ENCODE data around the gene CEMIP. TPM values are rescaled to one million over a fixed set of nuclear protein-coding genes. Genes with fewer than 3 reads are reported as not detected.

The CEMIP gene
- total and polyA plus RNA-seq, 2 of the 8 experiments (the other 6 are each of a cell fraction or from before 2014, with no cell fraction given): 0.11 to 0.60 TPM

DNA sequence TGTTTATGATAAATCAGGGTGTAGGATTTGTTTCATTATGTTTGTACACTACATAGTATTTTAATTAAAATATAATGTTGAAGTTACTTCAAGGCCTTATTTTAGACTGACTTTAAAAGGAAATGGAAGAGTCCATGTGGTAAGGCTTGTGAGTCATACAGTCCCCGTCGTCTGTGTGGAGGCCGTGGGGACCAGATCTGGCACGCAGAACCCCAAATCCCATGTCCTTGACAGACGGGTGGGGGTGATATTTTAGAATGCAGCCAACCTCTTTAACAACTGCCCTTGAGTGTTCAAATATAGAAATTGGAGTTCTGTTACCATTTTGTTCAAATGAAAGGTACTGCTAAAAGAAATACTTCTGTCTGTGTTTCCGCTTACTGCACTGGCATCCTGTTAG, 48.2 kb upstream of the CEMIP start:
- FAIRE-seq (no peak), DNase-seq (ENCODE audit: low read depth in 1 of 2, low spot score in 2 of 2) (no peak)
- POLR2A ChIA-PET (ENCODE audit: partially characterized antibody): no interaction called here
- Histone ChIP-seq H3K4me1 (replicated peaks in 1 of 4; ENCODE audit: control insufficient read depth in 3 of 4, insufficient read depth in 4 of 4, low read length in 3 of 4) (peaks cover 0 to 6% (median 0%) of the 10 kb centered on the region in 4 experiments; a peak in 2 of 7 replicates), H2BK20ac (ENCODE audit: low read length) (no peak overlapping the region), H2BK15ac (ENCODE audit: low read length) (no peak overlapping the region), H3K4ac (replicated peaks; ENCODE audit: insufficient read length, low read depth, low read length) (no peak overlapping the region), H3K9ac (replicated peaks in 1 of 4; ENCODE audit: extremely low read depth in 1 of 4, low read depth in 3 of 4, low read length in 3 of 4) (no peak overlapping the region), H4K8ac (ENCODE audit: extremely low read depth, insufficient read depth, low read length) (no peak overlapping the region), H3K79me2 (ENCODE audit: control insufficient read depth in 1 of 2, insufficient read depth in 2 of 2, low read length in 2 of 2) (peaks cover 0 to 19% of the 10 kb centered on the region in 2 experiments; a peak in 2 of 4 replicates), H3K23ac (ENCODE audit: insufficient read length) (no peak overlapping the region), H3K56ac (replicated peaks; ENCODE audit: insufficient read length, low read depth, low read length) (no peak overlapping the region), H3K23me2 (ENCODE audit: low read depth, low read length) (no peaks in the 10 kb centered on the region), H3K4me2 (ENCODE audit: insufficient read depth in 1 of 2, low read depth in 2 of 2, low read length in 2 of 2) (no peak overlapping the region), H2BK12ac (ENCODE audit: low read depth, low read length) (no peak overlapping the region), H3K27me3 (replicated peaks in 1 of 4; ENCODE audit: control insufficient read depth in 3 of 4, extremely low read depth in 1 of 4, insufficient read depth in 3 of 4, low read length in 3 of 4) (no peaks in the 10 kb centered on the region), H3K14ac (ENCODE audit: insufficient read length) (no peak overlapping the region), H4K5ac (ENCODE audit: insufficient read length, low read depth, low read length) (no peak overlapping the region), H2BK120ac (replicated peaks; ENCODE audit: low read depth, low read length) (no peak overlapping the region), H3K4me3 (ENCODE audit: extremely low read depth in 1 of 4, insufficient read depth in 2 of 4, low read depth in 3 of 4, low read length in 4 of 4) (no peak overlapping the region), H3K18ac (ENCODE audit: extremely low read depth, low read length) (no peak overlapping the region), H4K91ac (replicated peaks; ENCODE audit: insufficient read length, low read length) (no peak overlapping the region), H3K79me1 (ENCODE audit: low read depth, low read length) (peaks cover 3% of the 10 kb centered on the region), H2AK5ac (ENCODE audit: low read depth, low read length) (no peak overlapping the region), H3K36me3 (ENCODE audit: control insufficient read depth in 2 of 4, insufficient read depth in 4 of 4, low read length in 3 of 4) (no peaks in the 10 kb centered on the region), H4K20me1 (replicated peaks in 1 of 2; ENCODE audit: control insufficient read depth in 1 of 2, insufficient read depth in 2 of 2, low read length in 2 of 2) (peaks cover 0 to 1% of the 10 kb centered on the region in 2 experiments), H2BK5ac (ENCODE audit: low read depth, low read length) (no peak overlapping the region), H2AFZ (ENCODE audit: low read length) (no peak overlapping the region), H3K27ac (ENCODE audit: low read depth, low read length) (no peak overlapping the region), H3K9me3 (ENCODE audit: insufficient read depth in 2 of 2, low read depth in 1 of 2, low read length in 1 of 2) (no peaks in the 10 kb centered on the region)
- 85% methylated on average over 6 of the region's 6 CpGs; no CpG with 5 or more reads in 1 of the 2 experiments for WGBS, 2 experiments (ENCODE audit: extremely low coverage in 1 of 2, insufficient coverage in 1 of 2, insufficient read length in 1 of 2, insufficient replicate concordance in 2 of 2, low coverage in 1 of 2, low lambda C conversion rate in 2 of 2, missing lambda C conversion rate in 1 of 2)
- CTCF ChIA-PET (ENCODE audit: partially characterized antibody): interaction anchor here (0.6 kb wide), 1 partner anchor 136 kb away, joined by 3 read pairs; no protein-coding TSS in a partner anchor
- TF ChIP-seq SAP30 (IDR thresholded peaks at IDR 0.05; ENCODE audit: insufficient read depth, insufficient replicate concordance, low read length) (no peak), EP300 (IDR thresholded peaks at IDR 0.05; ENCODE audit: borderline replicate concordance in 1 of 2, low read depth in 2 of 2, low read length in 2 of 2) (no peak), TBP (IDR thresholded peaks at IDR 0.05; ENCODE audit: low read depth, low read length) (no peak), RBBP5 (IDR thresholded peaks at IDR 0.05; ENCODE audit: borderline replicate concordance, low read depth, low read length) (no peak), ZNF274 (IDR thresholded peaks at IDR 0.05; ENCODE audit: borderline replicate concordance, extremely low read depth, low read length) (no peak), BCL11A (IDR thresholded peaks at IDR 0.05; ENCODE audit: low read depth in 2 of 2, low read length in 2 of 2) (no peak), BRCA1 (IDR thresholded peaks at IDR 0.05; ENCODE audit: low read depth, low read length) (no peak), SP2 (IDR thresholded peaks at IDR 0.05; ENCODE audit: low read length) (no peak), CEBPB (IDR thresholded peaks at IDR 0.05; ENCODE audit: low read depth, low read length) (no peak)
- TF ChIP-seq, protein P1, sequence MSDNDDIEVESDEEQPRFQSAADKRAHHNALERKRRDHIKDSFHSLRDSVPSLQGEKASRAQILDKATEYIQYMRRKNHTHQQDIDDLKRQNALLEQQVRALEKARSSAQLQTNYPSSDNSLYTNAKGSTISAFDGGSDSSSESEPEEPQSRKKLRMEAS (IDR thresholded peaks at IDR 0.05): no peak
- TF ChIP-seq, protein P2, sequence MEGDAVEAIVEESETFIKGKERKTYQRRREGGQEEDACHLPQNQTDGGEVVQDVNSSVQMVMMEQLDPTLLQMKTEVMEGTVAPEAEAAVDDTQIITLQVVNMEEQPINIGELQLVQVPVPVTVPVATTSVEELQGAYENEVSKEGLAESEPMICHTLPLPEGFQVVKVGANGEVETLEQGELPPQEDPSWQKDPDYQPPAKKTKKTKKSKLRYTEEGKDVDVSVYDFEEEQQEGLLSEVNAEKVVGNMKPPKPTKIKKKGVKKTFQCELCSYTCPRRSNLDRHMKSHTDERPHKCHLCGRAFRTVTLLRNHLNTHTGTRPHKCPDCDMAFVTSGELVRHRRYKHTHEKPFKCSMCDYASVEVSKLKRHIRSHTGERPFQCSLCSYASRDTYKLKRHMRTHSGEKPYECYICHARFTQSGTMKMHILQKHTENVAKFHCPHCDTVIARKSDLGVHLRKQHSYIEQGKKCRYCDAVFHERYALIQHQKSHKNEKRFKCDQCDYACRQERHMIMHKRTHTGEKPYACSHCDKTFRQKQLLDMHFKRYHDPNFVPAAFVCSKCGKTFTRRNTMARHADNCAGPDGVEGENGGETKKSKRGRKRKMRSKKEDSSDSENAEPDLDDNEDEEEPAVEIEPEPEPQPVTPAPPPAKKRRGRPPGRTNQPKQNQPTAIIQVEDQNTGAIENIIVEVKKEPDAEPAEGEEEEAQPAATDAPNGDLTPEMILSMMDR (IDR thresholded peaks at IDR 0.05; ENCODE audit: control extremely low read depth in 1 of 3, insufficient read depth in 1 of 3, low read depth in 1 of 3, low read length in 3 of 3): no peak
